Measurements from ENCODE around the gene TRNAU1AP.

- TF ChIP-seq ZNF565 (CRISPR knock-in tag; conservative IDR thresholded peaks at IDR 0.05; ENCODE audit: low read depth) (no peak), CSRNP3 (CRISPR knock-in tag; IDR thresholded peaks at IDR 0.05) (no peak), BACH2 (CRISPR knock-in tag; IDR thresholded peaks at IDR 0.05; ENCODE audit: borderline replicate concordance) (no peak), CSDC2 (CRISPR knock-in tag; IDR thresholded peaks at IDR 0.05) (no peak), TSHZ2 (CRISPR knock-in tag; IDR thresholded peaks at IDR 0.05) (no peak), OSR1 (CRISPR knock-in tag; IDR thresholded peaks at IDR 0.05) (no peak), TCF4 (CRISPR knock-in tag; IDR thresholded peaks at IDR 0.05; ENCODE audit: borderline replicate concordance) (no peak), PATZ1 (CRISPR knock-in tag; IDR thresholded peaks at IDR 0.05; ENCODE audit: borderline replicate concordance) (no peak), ARNTL (CRISPR knock-in tag; IDR thresholded peaks at IDR 0.05; ENCODE audit: borderline replicate concordance, low read depth) (no peak), ZFP3 (CRISPR knock-in tag; IDR thresholded peaks at IDR 0.05) (no peak), CREB5 (CRISPR knock-in tag; IDR thresholded peaks at IDR 0.05; ENCODE audit: low read depth) (no peak)
Measured at GRCh38 chr1:28604411-28604810, 51.5 kb downstream of the TRNAU1AP start.
